GM18507 (cell line): Measurements from ENCODE around the gene KAT6B.
"Not testable (repeated sequence)": the region's sequence is repeated elsewhere in the genome, so short reads cannot be mapped to it uniquely, and the experiment has no call there.

ENCODE experiments used
- DNase-seq: peaks from one replicate; pipeline ENCODE4 v3.0.0; 2011; ENCODE audit warnings: low read depth; ENCODE audit not compliant: insufficient read length; ENCODE audit errors: extremely low spot score
- FAIRE-seq: peaks from 2 replicates; lab custom pipeline; 2011; peaks lifted over from hg19 to GRCh38; lab: Jason Lieb, UNC

The KAT6B gene

GRCh38 chr10:74881253-74881884 is 55.0 kb downstream of the KAT6B start:
- FAIRE-seq (no peak), DNase-seq (no peak)

- DNase-seq (no peak), FAIRE-seq (no peak)
These were observed 56.0 kb downstream of the KAT6B start for GRCh38 chr10:74882427-74882826.

- FAIRE-seq, result no peak
- no peak for DNase-seq
These were observed 56.4 kb downstream of the KAT6B start for GRCh38 chr10:74882831-74883230.

GRCh38 chr10:74883428-74883827 is 57.0 kb downstream of the KAT6B start:
- FAIRE-seq, result no peak
- no peak for DNase-seq

GRCh38 chr10:74887614-74888284 is 61.3 kb downstream of the KAT6B start:
- FAIRE-seq (no peak), DNase-seq (no peak)

- DNase-seq (no peak), FAIRE-seq (no peak)
These were observed 62.7 kb downstream of the KAT6B start for GRCh38 chr10:74888962-74889661.

GRCh38 chr10:74889662-74889998 is 63.2 kb downstream of the KAT6B start:
- FAIRE-seq, result no peak
- DNase-seq, result no peak

- FAIRE-seq, result no peak
- DNase-seq, result no peak
These were observed 64.1 kb downstream of the KAT6B start for GRCh38 chr10:74890460-74890859.

- no peak for FAIRE-seq
- no peak for DNase-seq
These were observed 64.7 kb downstream of the KAT6B start for GRCh38 chr10:74891053-74891452.

- FAIRE-seq (no peak), DNase-seq (no peak)
These were observed 66.4 kb downstream of the KAT6B start for GRCh38 chr10:74892839-74893238.

- DNase-seq, FAIRE-seq: not testable (repeated sequence)
These were observed 66.9 kb downstream of the KAT6B start for GRCh38 chr10:74893329-74893728.

GRCh38 chr10:74896788-74897527 is 70.6 kb downstream of the KAT6B start:
- DNase-seq, result no peak
- FAIRE-seq, result no peak

GRCh38 chr10:74898201-74898976 is 72.0 kb downstream of the KAT6B start:
- peak; percentile 63 for FAIRE-seq
- no peak for DNase-seq

GRCh38 chr10:74900297-74900696 is 73.9 kb downstream of the KAT6B start:
- peak; percentile 22 for DNase-seq

GRCh38 chr10:74901301-74901700 is 74.9 kb downstream of the KAT6B start:
- FAIRE-seq (peak; percentile 67), DNase-seq (no peak)

More at GRCh38 chr10:74900297-74900696, 73.9 kb downstream of the KAT6B start:
- peak; percentile 69 for FAIRE-seq

- FAIRE-seq, result peak; percentile 5
These were observed 75.6 kb downstream of the KAT6B start for GRCh38 chr10:74901867-74902450.

GRCh38 chr10:74903491-74903890 is 77.1 kb downstream of the KAT6B start:
- DNase-seq, result no peak
- no peak for FAIRE-seq

More at GRCh38 chr10:74901867-74902450, 75.6 kb downstream of the KAT6B start:
- DNase-seq, result no peak

- DNase-seq (no peak), FAIRE-seq (no peak)
These were observed 80.3 kb downstream of the KAT6B start for GRCh38 chr10:74906611-74907198.

GRCh38 chr10:74909670-74910069 is 83.3 kb downstream of the KAT6B start:
- no peak for FAIRE-seq
- no peak for DNase-seq
